SK-N-SH treated with all-trans-retinoic acid at 6 μM for 48 hours (cell line): ENCODE data around the gene CDK1.

Experiments
- ATAC-seq: fragments of 200-7000 bp; cut with Tn5 transposase; 3 replicates; pipeline ENCODE4 v1.9.1; 2020; ENCODE audit warnings: mild to moderate bottlenecking, moderate library complexity
- ARNTL ChIP-seq: fragments of 450-650 bp; formaldehyde crosslinking; IDR thresholded peaks from 2 replicates; pipeline ENCODE4 v1.5.0; 2020; ENCODE audit warnings: low read depth, mild to moderate bottlenecking, moderate library complexity, borderline replicate concordance
- BACH2 ChIP-seq: fragments of 250-450 bp; sonication (Bioruptor Pico); IDR thresholded peaks from 2 replicates; pipeline ENCODE4 v1.9.0; 2021; ENCODE audit warnings: mild to moderate bottlenecking, borderline replicate concordance
- CSRNP3 ChIP-seq: fragments of 250-450 bp; sonication (Bioruptor Pico); IDR thresholded peaks from 2 replicates; pipeline ENCODE4 v1.5.1; 2021; ENCODE audit warnings: mild to moderate bottlenecking, moderate library complexity
- ESRRG ChIP-seq: fragments of 250-450 bp; sonication (Bioruptor Pico); IDR thresholded peaks from 2 replicates; pipeline ENCODE4 v1.6.1; 2021; ENCODE audit warnings: mild to moderate bottlenecking
- GLIS3 ChIP-seq: fragments of 250-450 bp; sonication (Bioruptor Pico); IDR thresholded peaks from 2 replicates; pipeline ENCODE4 v1.5.0; 2020; ENCODE audit warnings: mild to moderate bottlenecking, moderate library complexity
- ISL1 ChIP-seq: fragments of 250-450 bp; sonication (Bioruptor Pico); IDR thresholded peaks from 2 replicates; pipeline ENCODE4 v2.1.2; 2022; ENCODE audit warnings: mild to moderate bottlenecking, moderate library complexity
- OSR1 ChIP-seq: fragments of 250-450 bp; sonication (Bioruptor Pico); IDR thresholded peaks from 2 replicates; pipeline ENCODE4 v1.8.0; 2022; ENCODE audit warnings: moderate library complexity, mild to moderate bottlenecking, inconsistent platforms
- PPARA ChIP-seq: fragments of 250-450 bp; sonication (Bioruptor Pico); IDR thresholded peaks from 2 replicates; pipeline ENCODE4 v1.5.0; 2020; ENCODE audit warnings: mild to moderate bottlenecking, borderline replicate concordance
- RARB ChIP-seq: fragments of 250-450 bp; sonication (Bioruptor Pico); IDR thresholded peaks from 2 replicates; pipeline ENCODE4 v1.8.0; 2021; ENCODE audit warnings: mild to moderate bottlenecking, moderate library complexity
- SNAI2 ChIP-seq: fragments of 250-450 bp; sonication (Bioruptor Pico); IDR thresholded peaks from 2 replicates; pipeline ENCODE4 v1.5.0; 2020; ENCODE audit warnings: mild to moderate bottlenecking, moderate library complexity
- TCF4 ChIP-seq: fragments of 250-450 bp; sonication (Bioruptor Pico); IDR thresholded peaks from 2 replicates; pipeline ENCODE4 v1.8.0; 2021; ENCODE audit warnings: mild to moderate bottlenecking, moderate library complexity, borderline replicate concordance
- TOX ChIP-seq: fragments of 250-450 bp; sonication (Bioruptor Pico); IDR thresholded peaks from 2 replicates; pipeline ENCODE4 v1.8.0; 2021; ENCODE audit warnings: mild to moderate bottlenecking, moderate library complexity, borderline replicate concordance
- ZC3H10 ChIP-seq: fragments of 250-450 bp; sonication (Bioruptor Pico); IDR thresholded peaks from 2 replicates; pipeline ENCODE4 v1.5.1; 2021; ENCODE audit warnings: mild to moderate bottlenecking, moderate library complexity
- ZFP3 ChIP-seq: fragments of 250-450 bp; sonication (Bioruptor Pico); IDR thresholded peaks from 2 replicates; pipeline ENCODE4 v1.5.0; 2020; ENCODE audit warnings: mild to moderate bottlenecking, moderate library complexity
- ZFP30 ChIP-seq: fragments of 450-650 bp; formaldehyde crosslinking; IDR thresholded peaks from 2 replicates; pipeline ENCODE4 v1.5.0; 2022; ENCODE audit warnings: mild to moderate bottlenecking, moderate library complexity
- ZNF565 ChIP-seq: fragments of 450-650 bp; formaldehyde crosslinking; conservative IDR thresholded peaks from 2 replicates; pipeline ENCODE4 v1.5.0; 2020; ENCODE audit warnings: low read depth, mild to moderate bottlenecking, moderate library complexity
- ZNF70 ChIP-seq: fragments of 450-650 bp; formaldehyde crosslinking; IDR thresholded peaks from 2 replicates; pipeline ENCODE4 v1.5.0; 2020; ENCODE audit warnings: mild to moderate bottlenecking, moderate library complexity
- TF ChIP-seq, protein P1 (sequence below): fragments of 250-450 bp; sonication (Bioruptor Pico); IDR thresholded peaks from 2 replicates; pipeline ENCODE4 v1.5.1; 2020; ENCODE audit warnings: low read depth, mild to moderate bottlenecking, moderate library complexity
- TF ChIP-seq, protein P2 (sequence below): fragments of 250-450 bp; sonication (Bioruptor Pico); IDR thresholded peaks from 2 replicates; pipeline ENCODE4 v1.8.0; 2020; ENCODE audit warnings: mild to moderate bottlenecking, moderate library complexity, borderline replicate concordance
- TF ChIP-seq, protein P3 (sequence below): fragments of 250-450 bp; sonication (Bioruptor Pico); IDR thresholded peaks from 2 replicates; pipeline ENCODE4 v1.8.0; 2021; ENCODE audit warnings: low read depth, mild to moderate bottlenecking, moderate library complexity, borderline replicate concordance

CDK1 gene

GRCh38 chr10:60799971-60800650 lies 21.8 kb downstream of the CDK1 start:
- TF ChIP-seq TOX (CRISPR knock-in tag), result no peak
- no peak for TF ChIP-seq ZFP3
- TF ChIP-seq CSRNP3 (CRISPR knock-in tag), result no peak
- TF ChIP-seq OSR1 (CRISPR knock-in tag), result no peak
- TF ChIP-seq ESRRG, result no peak
- TF ChIP-seq ISL1 (CRISPR knock-in tag), result no peak
- TF ChIP-seq ZNF565 (CRISPR knock-in tag), result no peak
- no peak for TF ChIP-seq TCF4
- no peak for TF ChIP-seq ARNTL (CRISPR knock-in tag)
- TF ChIP-seq, all 23 proteins: peak for 0
- ATAC-seq, result no peak

- ATAC-seq, result no peak
Measured at GRCh38 chr10:60800918-60801317, 22.6 kb downstream of the CDK1 start.

DNA sequence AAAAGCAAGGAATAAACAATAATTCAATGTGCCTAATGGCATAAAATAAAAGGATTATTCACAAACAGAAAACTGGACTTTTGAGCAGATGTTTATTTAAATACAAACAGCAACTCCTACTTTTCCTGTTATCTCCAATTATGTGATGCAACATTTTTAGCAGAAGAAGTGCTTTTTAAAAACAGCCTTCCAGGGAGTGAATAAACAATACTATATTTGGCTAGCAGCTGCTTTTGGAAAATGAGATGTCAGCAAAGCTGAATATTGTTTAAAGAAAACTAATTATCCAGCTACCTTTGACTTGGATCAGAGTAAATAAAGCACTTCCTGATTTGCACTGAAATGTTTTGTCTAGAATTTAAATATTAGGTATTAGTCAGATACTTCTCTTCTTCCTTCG lies 23.2 kb downstream of the CDK1 start:
- no peak for ATAC-seq
- TF ChIP-seq, protein P1, sequence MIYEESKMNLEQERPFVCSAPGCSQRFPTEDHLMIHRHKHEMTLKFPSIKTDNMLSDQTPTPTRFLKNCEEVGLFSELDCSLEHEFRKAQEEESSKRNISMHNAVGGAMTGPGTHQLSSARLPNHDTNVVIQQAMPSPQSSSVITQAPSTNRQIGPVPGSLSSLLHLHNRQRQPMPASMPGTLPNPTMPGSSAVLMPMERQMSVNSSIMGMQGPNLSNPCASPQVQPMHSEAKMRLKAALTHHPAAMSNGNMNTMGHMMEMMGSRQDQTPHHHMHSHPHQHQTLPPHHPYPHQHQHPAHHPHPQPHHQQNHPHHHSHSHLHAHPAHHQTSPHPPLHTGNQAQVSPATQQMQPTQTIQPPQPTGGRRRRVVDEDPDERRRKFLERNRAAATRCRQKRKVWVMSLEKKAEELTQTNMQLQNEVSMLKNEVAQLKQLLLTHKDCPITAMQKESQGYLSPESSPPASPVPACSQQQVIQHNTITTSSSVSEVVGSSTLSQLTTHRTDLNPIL, result no peak
- no peak for TF ChIP-seq BACH2 (CRISPR knock-in tag)
- TF ChIP-seq ZC3H10 (CRISPR knock-in tag), result no peak
- TF ChIP-seq GLIS3 (CRISPR knock-in tag), result no peak
- TF ChIP-seq, protein P2, sequence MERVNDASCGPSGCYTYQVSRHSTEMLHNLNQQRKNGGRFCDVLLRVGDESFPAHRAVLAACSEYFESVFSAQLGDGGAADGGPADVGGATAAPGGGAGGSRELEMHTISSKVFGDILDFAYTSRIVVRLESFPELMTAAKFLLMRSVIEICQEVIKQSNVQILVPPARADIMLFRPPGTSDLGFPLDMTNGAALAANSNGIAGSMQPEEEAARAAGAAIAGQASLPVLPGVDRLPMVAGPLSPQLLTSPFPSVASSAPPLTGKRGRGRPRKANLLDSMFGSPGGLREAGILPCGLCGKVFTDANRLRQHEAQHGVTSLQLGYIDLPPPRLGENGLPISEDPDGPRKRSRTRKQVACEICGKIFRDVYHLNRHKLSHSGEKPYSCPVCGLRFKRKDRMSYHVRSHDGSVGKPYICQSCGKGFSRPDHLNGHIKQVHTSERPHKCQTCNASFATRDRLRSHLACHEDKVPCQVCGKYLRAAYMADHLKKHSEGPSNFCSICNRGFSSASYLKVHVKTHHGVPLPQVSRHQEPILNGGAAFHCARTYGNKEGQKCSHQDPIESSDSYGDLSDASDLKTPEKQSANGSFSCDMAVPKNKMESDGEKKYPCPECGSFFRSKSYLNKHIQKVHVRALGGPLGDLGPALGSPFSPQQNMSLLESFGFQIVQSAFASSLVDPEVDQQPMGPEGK, result no peak
- TF ChIP-seq RARB (CRISPR knock-in tag), result no peak
- no peak for TF ChIP-seq ZFP30 (CRISPR knock-in tag)
- TF ChIP-seq OSR1 (CRISPR knock-in tag), result no peak
- no peak for TF ChIP-seq SNAI2 (CRISPR knock-in tag)
- TF ChIP-seq ESRRG, result no peak
- no peak for TF ChIP-seq PPARA (CRISPR knock-in tag)
- TF ChIP-seq TOX (CRISPR knock-in tag), result no peak
- TF ChIP-seq ZNF70 (CRISPR knock-in tag), result no peak
- TF ChIP-seq, protein P3, sequence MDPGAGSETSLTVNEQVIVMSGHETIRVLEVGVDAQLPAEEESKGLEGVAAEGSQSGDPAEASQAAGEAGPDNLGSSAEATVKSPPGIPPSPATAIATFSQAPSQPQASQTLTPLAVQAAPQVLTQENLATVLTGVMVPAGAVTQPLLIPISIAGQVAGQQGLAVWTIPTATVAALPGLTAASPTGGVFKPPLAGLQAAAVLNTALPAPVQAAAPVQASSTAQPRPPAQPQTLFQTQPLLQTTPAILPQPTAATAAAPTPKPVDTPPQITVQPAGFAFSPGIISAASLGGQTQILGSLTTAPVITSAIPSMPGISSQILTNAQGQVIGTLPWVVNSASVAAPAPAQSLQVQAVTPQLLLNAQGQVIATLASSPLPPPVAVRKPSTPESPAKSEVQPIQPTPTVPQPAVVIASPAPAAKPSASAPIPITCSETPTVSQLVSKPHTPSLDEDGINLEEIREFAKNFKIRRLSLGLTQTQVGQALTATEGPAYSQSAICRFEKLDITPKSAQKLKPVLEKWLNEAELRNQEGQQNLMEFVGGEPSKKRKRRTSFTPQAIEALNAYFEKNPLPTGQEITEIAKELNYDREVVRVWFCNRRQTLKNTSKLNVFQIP (CRISPR knock-in tag), result no peak
- no peak for TF ChIP-seq TCF4
- TF ChIP-seq ISL1 (CRISPR knock-in tag), result no peak

More at GRCh38 chr10:60800918-60801317, 22.6 kb downstream of the CDK1 start:
- no peak for TF ChIP-seq ARNTL (CRISPR knock-in tag)
- TF ChIP-seq, protein P3 (CRISPR knock-in tag), result no peak
- no peak for TF ChIP-seq ZFP3
- TF ChIP-seq ZNF70 (CRISPR knock-in tag), result no peak

DNA sequence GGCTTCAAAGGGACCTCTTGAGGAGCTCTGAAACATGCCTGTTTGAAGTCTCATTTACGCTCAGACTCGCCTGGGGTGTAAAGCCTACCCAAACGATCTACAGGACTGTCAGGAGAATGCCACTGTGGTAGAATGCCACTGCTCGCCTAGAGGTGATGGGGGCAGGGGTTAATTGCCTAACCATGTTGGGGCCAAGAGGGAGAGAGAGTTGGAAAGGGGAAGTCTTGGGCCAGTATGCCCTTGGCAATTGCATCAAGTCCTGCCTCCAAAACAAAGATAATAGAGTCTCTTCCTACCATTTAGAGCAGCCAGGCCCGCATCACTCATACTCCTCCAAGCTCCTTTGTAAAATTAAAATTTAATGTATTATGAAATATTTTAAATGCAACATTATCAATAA lies 25.2 kb downstream of the CDK1 start:
- no peak for TF ChIP-seq ZNF565 (CRISPR knock-in tag)
- TF ChIP-seq BACH2 (CRISPR knock-in tag), result no peak
- TF ChIP-seq CSRNP3 (CRISPR knock-in tag), result no peak
- ATAC-seq, result no peak
